ENCODE measurements around the gene HDLBP.

The HDLBP gene

GRCh38 chr2:241187918-241188234 lies 127.6 kb downstream of the HDLBP start (continued):
- TF ChIP-seq ESRRG (CRISPR knock-in tag; IDR thresholded peaks at IDR 0.05) (no peak), CSRNP3 (CRISPR knock-in tag; IDR thresholded peaks at IDR 0.05) (no peak), RARB (CRISPR knock-in tag; IDR thresholded peaks at IDR 0.05) (no peak), TOX (CRISPR knock-in tag; IDR thresholded peaks at IDR 0.05; ENCODE audit: borderline replicate concordance) (no peak), ZNF565 (CRISPR knock-in tag; conservative IDR thresholded peaks at IDR 0.05; ENCODE audit: low read depth) (no peak), PPARA (CRISPR knock-in tag; IDR thresholded peaks at IDR 0.05; ENCODE audit: borderline replicate concordance) (no peak), ZC3H10 (CRISPR knock-in tag; IDR thresholded peaks at IDR 0.05) (no peak), ZFP3 (CRISPR knock-in tag; IDR thresholded peaks at IDR 0.05) (no peak), OSR1 (CRISPR knock-in tag; IDR thresholded peaks at IDR 0.05) (no peak), ZNF70 (CRISPR knock-in tag; IDR thresholded peaks at IDR 0.05) (no peak), SNAI2 (CRISPR knock-in tag; IDR thresholded peaks at IDR 0.05) (no peak), BACH2 (CRISPR knock-in tag; IDR thresholded peaks at IDR 0.05; ENCODE audit: borderline replicate concordance) (no peak), ARNTL (CRISPR knock-in tag; IDR thresholded peaks at IDR 0.05; ENCODE audit: borderline replicate concordance, low read depth) (no peak), TCF4 (CRISPR knock-in tag; IDR thresholded peaks at IDR 0.05; ENCODE audit: borderline replicate concordance) (no peak)
- TF ChIP-seq, protein P1, sequence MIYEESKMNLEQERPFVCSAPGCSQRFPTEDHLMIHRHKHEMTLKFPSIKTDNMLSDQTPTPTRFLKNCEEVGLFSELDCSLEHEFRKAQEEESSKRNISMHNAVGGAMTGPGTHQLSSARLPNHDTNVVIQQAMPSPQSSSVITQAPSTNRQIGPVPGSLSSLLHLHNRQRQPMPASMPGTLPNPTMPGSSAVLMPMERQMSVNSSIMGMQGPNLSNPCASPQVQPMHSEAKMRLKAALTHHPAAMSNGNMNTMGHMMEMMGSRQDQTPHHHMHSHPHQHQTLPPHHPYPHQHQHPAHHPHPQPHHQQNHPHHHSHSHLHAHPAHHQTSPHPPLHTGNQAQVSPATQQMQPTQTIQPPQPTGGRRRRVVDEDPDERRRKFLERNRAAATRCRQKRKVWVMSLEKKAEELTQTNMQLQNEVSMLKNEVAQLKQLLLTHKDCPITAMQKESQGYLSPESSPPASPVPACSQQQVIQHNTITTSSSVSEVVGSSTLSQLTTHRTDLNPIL (CRISPR knock-in tag; IDR thresholded peaks at IDR 0.05; ENCODE audit: low read depth), result no peak

DNA sequence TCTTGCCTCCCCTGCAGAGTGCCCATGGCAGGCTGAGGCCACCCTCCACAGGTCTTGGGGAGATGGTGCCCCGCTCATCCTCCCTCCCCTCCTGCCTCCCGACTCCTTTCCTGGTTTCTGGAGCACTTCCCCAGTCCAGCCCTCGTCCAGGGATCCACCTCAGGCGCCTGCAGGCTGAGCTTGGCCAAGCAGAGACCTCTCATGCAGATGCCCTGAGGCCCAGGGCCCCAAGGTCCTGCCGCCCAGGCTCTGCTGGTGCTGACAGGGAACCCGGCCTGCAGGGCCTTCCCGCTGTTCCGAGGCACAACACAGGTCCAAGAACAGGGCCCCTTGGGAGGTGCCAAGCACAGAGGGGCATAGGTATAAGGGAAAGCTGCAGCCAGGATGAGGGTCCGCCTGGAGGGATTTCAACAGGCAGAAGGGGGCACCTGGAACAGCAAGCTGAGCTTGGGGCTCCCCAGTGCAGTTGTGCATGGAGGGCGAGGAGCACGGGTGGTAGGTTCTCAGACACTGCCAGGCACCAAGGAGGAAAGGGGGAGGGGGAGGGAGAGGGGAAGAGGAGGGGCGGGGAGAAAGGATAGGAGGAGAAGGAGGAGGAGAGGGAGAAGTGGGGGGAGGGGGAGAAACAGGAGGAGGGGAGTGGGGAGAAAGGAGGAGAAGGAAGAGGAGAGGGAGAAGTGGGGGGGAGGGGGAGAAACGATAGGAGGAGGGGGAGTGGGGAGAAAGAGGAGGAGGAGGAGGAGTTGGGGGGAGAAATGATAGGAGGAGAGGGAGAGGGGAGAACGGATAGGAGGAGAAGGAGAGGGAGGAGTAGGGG lies 128.2 kb downstream of the HDLBP start:
- TF ChIP-seq, protein P2, sequence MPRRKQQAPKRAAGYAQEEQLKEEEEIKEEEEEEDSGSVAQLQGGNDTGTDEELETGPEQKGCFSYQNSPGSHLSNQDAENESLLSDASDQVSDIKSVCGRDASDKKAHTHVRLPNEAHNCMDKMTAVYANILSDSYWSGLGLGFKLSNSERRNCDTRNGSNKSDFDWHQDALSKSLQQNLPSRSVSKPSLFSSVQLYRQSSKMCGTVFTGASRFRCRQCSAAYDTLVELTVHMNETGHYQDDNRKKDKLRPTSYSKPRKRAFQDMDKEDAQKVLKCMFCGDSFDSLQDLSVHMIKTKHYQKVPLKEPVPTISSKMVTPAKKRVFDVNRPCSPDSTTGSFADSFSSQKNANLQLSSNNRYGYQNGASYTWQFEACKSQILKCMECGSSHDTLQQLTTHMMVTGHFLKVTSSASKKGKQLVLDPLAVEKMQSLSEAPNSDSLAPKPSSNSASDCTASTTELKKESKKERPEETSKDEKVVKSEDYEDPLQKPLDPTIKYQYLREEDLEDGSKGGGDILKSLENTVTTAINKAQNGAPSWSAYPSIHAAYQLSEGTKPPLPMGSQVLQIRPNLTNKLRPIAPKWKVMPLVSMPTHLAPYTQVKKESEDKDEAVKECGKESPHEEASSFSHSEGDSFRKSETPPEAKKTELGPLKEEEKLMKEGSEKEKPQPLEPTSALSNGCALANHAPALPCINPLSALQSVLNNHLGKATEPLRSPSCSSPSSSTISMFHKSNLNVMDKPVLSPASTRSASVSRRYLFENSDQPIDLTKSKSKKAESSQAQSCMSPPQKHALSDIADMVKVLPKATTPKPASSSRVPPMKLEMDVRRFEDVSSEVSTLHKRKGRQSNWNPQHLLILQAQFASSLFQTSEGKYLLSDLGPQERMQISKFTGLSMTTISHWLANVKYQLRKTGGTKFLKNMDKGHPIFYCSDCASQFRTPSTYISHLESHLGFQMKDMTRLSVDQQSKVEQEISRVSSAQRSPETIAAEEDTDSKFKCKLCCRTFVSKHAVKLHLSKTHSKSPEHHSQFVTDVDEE (CRISPR knock-in tag; IDR thresholded peaks at IDR 0.05), result no peak
- no peak for TF ChIP-seq TOX (CRISPR knock-in tag; IDR thresholded peaks at IDR 0.05; ENCODE audit: borderline replicate concordance)
- no peak for TF ChIP-seq POU6F1 (CRISPR knock-in tag; IDR thresholded peaks at IDR 0.05; ENCODE audit: borderline replicate concordance, low read depth)
- no peak for TF ChIP-seq OSR1 (CRISPR knock-in tag; IDR thresholded peaks at IDR 0.05)
- TF ChIP-seq, protein P1 (CRISPR knock-in tag; IDR thresholded peaks at IDR 0.05; ENCODE audit: low read depth), result no peak
- no peak for TF ChIP-seq ZFP3 (CRISPR knock-in tag; IDR thresholded peaks at IDR 0.05)
- TF ChIP-seq ZNF8 (CRISPR knock-in tag; IDR thresholded peaks at IDR 0.05), result no peak
- TF ChIP-seq PPARA (CRISPR knock-in tag; IDR thresholded peaks at IDR 0.05; ENCODE audit: borderline replicate concordance), result no peak
- TF ChIP-seq, protein P3, sequence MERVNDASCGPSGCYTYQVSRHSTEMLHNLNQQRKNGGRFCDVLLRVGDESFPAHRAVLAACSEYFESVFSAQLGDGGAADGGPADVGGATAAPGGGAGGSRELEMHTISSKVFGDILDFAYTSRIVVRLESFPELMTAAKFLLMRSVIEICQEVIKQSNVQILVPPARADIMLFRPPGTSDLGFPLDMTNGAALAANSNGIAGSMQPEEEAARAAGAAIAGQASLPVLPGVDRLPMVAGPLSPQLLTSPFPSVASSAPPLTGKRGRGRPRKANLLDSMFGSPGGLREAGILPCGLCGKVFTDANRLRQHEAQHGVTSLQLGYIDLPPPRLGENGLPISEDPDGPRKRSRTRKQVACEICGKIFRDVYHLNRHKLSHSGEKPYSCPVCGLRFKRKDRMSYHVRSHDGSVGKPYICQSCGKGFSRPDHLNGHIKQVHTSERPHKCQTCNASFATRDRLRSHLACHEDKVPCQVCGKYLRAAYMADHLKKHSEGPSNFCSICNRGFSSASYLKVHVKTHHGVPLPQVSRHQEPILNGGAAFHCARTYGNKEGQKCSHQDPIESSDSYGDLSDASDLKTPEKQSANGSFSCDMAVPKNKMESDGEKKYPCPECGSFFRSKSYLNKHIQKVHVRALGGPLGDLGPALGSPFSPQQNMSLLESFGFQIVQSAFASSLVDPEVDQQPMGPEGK (CRISPR knock-in tag; IDR thresholded peaks at IDR 0.05; ENCODE audit: borderline replicate concordance), result no peak
- no peak for TF ChIP-seq ARNTL (CRISPR knock-in tag; IDR thresholded peaks at IDR 0.05; ENCODE audit: borderline replicate concordance, low read depth)
- no peak for TF ChIP-seq CSRNP3 (CRISPR knock-in tag; IDR thresholded peaks at IDR 0.05)
- no peak for TF ChIP-seq ESRRG (CRISPR knock-in tag; IDR thresholded peaks at IDR 0.05)
- no peak for TF ChIP-seq ZFP30 (CRISPR knock-in tag; IDR thresholded peaks at IDR 0.05)
- no peak for ATAC-seq
